ENCODE measurements around the gene AVP.

- TF ChIP-seq TBP (optimal IDR thresholded peaks at IDR 0.05; ENCODE audit: low read depth, low read length) (no peak), ZBTB7A (IDR thresholded peaks at IDR 0.05; ENCODE audit: borderline replicate concordance, control insufficient read depth, low read depth, low read length) (no peak), YY1 (IDR thresholded peaks at IDR 0.05; ENCODE audit: borderline replicate concordance in 1 of 3, control insufficient read depth in 1 of 3, extremely low read depth in 1 of 3, insufficient read depth in 3 of 3, insufficient read length in 1 of 3, insufficient replicate concordance in 2 of 3, low read depth in 1 of 3, low read length in 2 of 3) (no peak), ZNF23 (CRISPR knock-in tag; IDR thresholded peaks at IDR 0.05) (no peak), CHD2 (IDR thresholded peaks at IDR 0.05; ENCODE audit: low read depth, low read length) (no peak), HEY1 (CRISPR knock-in tag; IDR thresholded peaks at IDR 0.05; ENCODE audit: borderline replicate concordance) (no peak), RBM25 (IDR thresholded peaks at IDR 0.05; ENCODE audit: low read depth, low read length, severe bottlenecking) (no peak), ZKSCAN1 (IDR thresholded peaks at IDR 0.05; ENCODE audit: low read depth, low read length) (no peak)
- TF ChIP-seq, protein P1, sequence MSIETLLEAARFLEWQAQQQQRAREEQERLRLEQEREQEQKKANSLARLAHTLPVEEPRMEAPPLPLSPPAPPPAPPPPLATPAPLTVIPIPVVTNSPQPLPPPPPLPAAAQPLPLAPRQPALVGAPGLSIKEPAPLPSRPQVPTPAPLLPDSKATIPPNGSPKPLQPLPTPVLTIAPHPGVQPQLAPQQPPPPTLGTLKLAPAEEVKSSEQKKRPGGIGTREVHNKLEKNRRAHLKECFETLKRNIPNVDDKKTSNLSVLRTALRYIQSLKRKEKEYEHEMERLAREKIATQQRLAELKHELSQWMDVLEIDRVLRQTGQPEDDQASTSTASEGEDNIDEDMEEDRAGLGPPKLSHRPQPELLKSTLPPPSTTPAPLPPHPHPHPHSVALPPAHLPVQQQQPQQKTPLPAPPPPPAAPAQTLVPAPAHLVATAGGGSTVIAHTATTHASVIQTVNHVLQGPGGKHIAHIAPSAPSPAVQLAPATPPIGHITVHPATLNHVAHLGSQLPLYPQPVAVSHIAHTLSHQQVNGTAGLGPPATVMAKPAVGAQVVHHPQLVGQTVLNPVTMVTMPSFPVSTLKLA (conservative IDR thresholded peaks at IDR 0.05): no peak
- TF ChIP-seq, protein P2, sequence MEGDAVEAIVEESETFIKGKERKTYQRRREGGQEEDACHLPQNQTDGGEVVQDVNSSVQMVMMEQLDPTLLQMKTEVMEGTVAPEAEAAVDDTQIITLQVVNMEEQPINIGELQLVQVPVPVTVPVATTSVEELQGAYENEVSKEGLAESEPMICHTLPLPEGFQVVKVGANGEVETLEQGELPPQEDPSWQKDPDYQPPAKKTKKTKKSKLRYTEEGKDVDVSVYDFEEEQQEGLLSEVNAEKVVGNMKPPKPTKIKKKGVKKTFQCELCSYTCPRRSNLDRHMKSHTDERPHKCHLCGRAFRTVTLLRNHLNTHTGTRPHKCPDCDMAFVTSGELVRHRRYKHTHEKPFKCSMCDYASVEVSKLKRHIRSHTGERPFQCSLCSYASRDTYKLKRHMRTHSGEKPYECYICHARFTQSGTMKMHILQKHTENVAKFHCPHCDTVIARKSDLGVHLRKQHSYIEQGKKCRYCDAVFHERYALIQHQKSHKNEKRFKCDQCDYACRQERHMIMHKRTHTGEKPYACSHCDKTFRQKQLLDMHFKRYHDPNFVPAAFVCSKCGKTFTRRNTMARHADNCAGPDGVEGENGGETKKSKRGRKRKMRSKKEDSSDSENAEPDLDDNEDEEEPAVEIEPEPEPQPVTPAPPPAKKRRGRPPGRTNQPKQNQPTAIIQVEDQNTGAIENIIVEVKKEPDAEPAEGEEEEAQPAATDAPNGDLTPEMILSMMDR (IDR thresholded peaks at IDR 0.05 in 2 of 3, conservative IDR thresholded peaks at IDR 0.05 in 1 of 3; ENCODE audit: insufficient read depth in 2 of 3, low read depth in 1 of 3, low read length in 3 of 3): no peak
Measured at GRCh38 chr20:3040086-3040485, 44.4 kb downstream of the AVP start.

Data from K562 (cell line).